H1 (cell line): ENCODE measurements around the gene MTMR10. TPM values are rescaled to one million over a fixed set of nuclear protein-coding genes. Genes with fewer than 3 reads are reported as not detected.

Source experiments
- CTCF ChIA-PET: fragments of 300-600 bp; sonication (Branson Sonifier 250); formaldehyde crosslinking; loops from one replicate; lab custom pipeline; 2021; ENCODE audit not compliant: partially characterized antibody; lab: Charles Lee
- POLR2A ChIA-PET: fragments of 300-600 bp; sonication (Branson Sonifier 250); formaldehyde crosslinking; loops from one replicate; lab custom pipeline; 2021; ENCODE audit warnings: inconsistent platforms; ENCODE audit not compliant: partially characterized antibody; lab: Charles Lee
- DNase-seq, 2 experiments: peaks; one replicate each; pipeline versions ENCODE4 v3.0.0 to v3.0.0-alpha.2; 2010 to 2022; ENCODE audit warnings: low spot score in 2 of 2, low read depth in 1 of 2, mixed read lengths in 1 of 2
- FAIRE-seq: peaks from 2 replicates; lab custom pipeline; 2011; peaks lifted over from hg19 to GRCh38; lab: Jason Lieb, UNC
- H2AFZ ChIP-seq: 2 replicates; pipeline ENCODE4 v1.8.1; 2012; ENCODE audit warnings: low read length, inconsistent platforms
- H2AK5ac ChIP-seq: 2 replicates; pipeline ENCODE4 v1.6.1; 2013; ENCODE audit warnings: low read depth, low read length
- H2BK120ac ChIP-seq: replicated peaks from 2 replicates; pipeline ENCODE3; 2013; ENCODE audit warnings: low read depth, low read length, inconsistent platforms
- H2BK12ac ChIP-seq: 2 replicates; pipeline ENCODE4 v1.6.1; 2013; ENCODE audit warnings: low read depth, low read length
- H2BK15ac ChIP-seq: 2 replicates; pipeline ENCODE4 v1.6.1; 2013; ENCODE audit warnings: low read length
- H2BK20ac ChIP-seq: 2 replicates; pipeline ENCODE4 v1.6.1; 2013; ENCODE audit warnings: low read length
- H2BK5ac ChIP-seq: 2 replicates; pipeline ENCODE4 v1.6.1; 2013; ENCODE audit warnings: low read depth, low read length
- H3K14ac ChIP-seq: 2 replicates; pipeline ENCODE4 v1.6.1; 2013; ENCODE audit warnings: inconsistent platforms; ENCODE audit not compliant: insufficient read length
- H3K18ac ChIP-seq: 2 replicates; pipeline ENCODE4 v1.6.1; 2013; ENCODE audit warnings: low read length; ENCODE audit errors: extremely low read depth
- H3K23ac ChIP-seq: 2 replicates; pipeline ENCODE4 v1.6.1; 2013; ENCODE audit warnings: inconsistent platforms; ENCODE audit not compliant: insufficient read length
- H3K23me2 ChIP-seq: 2 replicates; pipeline ENCODE4 v1.6.1; 2013; ENCODE audit warnings: low read depth, low read length
- H3K27ac ChIP-seq: 2 replicates; pipeline ENCODE4 v1.6.1; 2011; ENCODE audit warnings: low read depth, low read length, inconsistent platforms
- H3K27me3 ChIP-seq, 4 experiments: replicated peaks in 1 of 4; 1 replicate in 1 of 4; 2 replicates in 3 of 4; pipeline versions ENCODE4 v1.6.1 to v1.8.1; 2011 to 2013; ENCODE audit warnings: low read length in 3 of 4, mild to moderate bottlenecking in 3 of 4, inconsistent platforms in 2 of 4, mixed read lengths in 2 of 4, moderate library complexity in 1 of 4; ENCODE audit not compliant: control insufficient read depth in 3 of 4, insufficient read depth in 3 of 4; ENCODE audit errors: extremely low read depth in 1 of 4
- H3K36me3 ChIP-seq, 4 experiments: 2 replicates each; pipeline versions ENCODE4 v1.6.1 to v1.8.1; 2011 to 2013; ENCODE audit warnings: mild to moderate bottlenecking in 4 of 4, low read length in 3 of 4, moderate library complexity in 2 of 4, control low read depth in 1 of 4, inconsistent platforms in 1 of 4; ENCODE audit not compliant: insufficient read depth in 4 of 4, control insufficient read depth in 2 of 4
- H3K4ac ChIP-seq: replicated peaks from 2 replicates; pipeline ENCODE3; 2013; ENCODE audit warnings: low read length, low read depth, mixed read lengths, inconsistent platforms; ENCODE audit not compliant: insufficient read length
- H3K4me1 ChIP-seq, 4 experiments: replicated peaks in 1 of 4; 1 replicate in 1 of 4; 2 replicates in 3 of 4; pipeline versions ENCODE4 v1.6.1 to v1.8.1; 2011 to 2013; ENCODE audit warnings: low read length in 3 of 4, inconsistent platforms in 2 of 4, mixed read lengths in 1 of 4; ENCODE audit not compliant: insufficient read depth in 4 of 4, control insufficient read depth in 3 of 4
- H3K4me2 ChIP-seq, 2 experiments: 2 replicates each; pipeline versions ENCODE4 v1.6.1 to v1.8.1; 2011 to 2013; ENCODE audit warnings: low read depth in 2 of 2, low read length in 2 of 2, control low read depth in 1 of 2, inconsistent platforms in 1 of 2, mild to moderate bottlenecking in 1 of 2; ENCODE audit not compliant: insufficient read depth in 1 of 2
- H3K4me3 ChIP-seq, 4 experiments: fragments of 200-600, 300-600 bp in 1 of 4; sonication (generic), shearing (Covaris generic), sonication (Bioruptor Twin) in 1 of 4; 2 replicates each; pipeline versions ENCODE4 v1.5.1 to v1.8.1; 2011 to 2016; ENCODE audit warnings: low read length in 4 of 4, low read depth in 3 of 4, control low read depth in 2 of 4, inconsistent platforms in 2 of 4, mild to moderate bottlenecking in 2 of 4, mixed read lengths in 1 of 4, moderate library complexity in 1 of 4; ENCODE audit not compliant: insufficient read depth in 2 of 4; ENCODE audit errors: extremely low read depth in 1 of 4
- H3K56ac ChIP-seq: replicated peaks from 2 replicates; pipeline ENCODE3; 2013; ENCODE audit warnings: low read depth, mild to moderate bottlenecking, mixed read lengths, low read length, inconsistent platforms; ENCODE audit not compliant: insufficient read length
- H3K79me1 ChIP-seq: 2 replicates; pipeline ENCODE4 v1.6.1; 2013; ENCODE audit warnings: low read depth, low read length, control low read depth
- H3K79me2 ChIP-seq, 2 experiments: 2 replicates each; pipeline versions ENCODE4 v1.6.1 to v1.8.1; 2012 to 2013; ENCODE audit warnings: low read length in 2 of 2, mild to moderate bottlenecking in 2 of 2, inconsistent platforms in 1 of 2; ENCODE audit not compliant: insufficient read depth in 2 of 2, control insufficient read depth in 1 of 2
- H3K9ac ChIP-seq, 4 experiments: replicated peaks in 1 of 4; 1 replicate in 1 of 4; 2 replicates in 3 of 4; pipeline versions ENCODE4 v1.6.1 to v1.8.1; 2011 to 2013; ENCODE audit warnings: low read depth in 3 of 4, low read length in 3 of 4, control low read depth in 2 of 4, mild to moderate bottlenecking in 2 of 4, moderate library complexity in 2 of 4, inconsistent platforms in 1 of 4; ENCODE audit errors: extremely low read depth in 1 of 4
- H3K9me3 ChIP-seq, 2 experiments: 2 replicates each; pipeline versions ENCODE4 v1.6.1 to v1.8.1; 2012 to 2013; ENCODE audit warnings: mild to moderate bottlenecking in 2 of 2, moderate library complexity in 2 of 2, control low read depth in 1 of 2, inconsistent platforms in 1 of 2, low read depth in 1 of 2, low read length in 1 of 2, mixed read lengths in 1 of 2; ENCODE audit not compliant: insufficient read depth in 2 of 2
- H4K20me1 ChIP-seq, 2 experiments: replicated peaks in 1 of 2; 2 replicates each; pipeline versions ENCODE3 to v1.8.1; 2011 to 2013; ENCODE audit warnings: inconsistent platforms in 2 of 2, low read length in 2 of 2, mild to moderate bottlenecking in 1 of 2; ENCODE audit not compliant: insufficient read depth in 2 of 2, control insufficient read depth in 1 of 2
- H4K5ac ChIP-seq: 2 replicates; pipeline ENCODE4 v1.6.1; 2013; ENCODE audit warnings: low read length, low read depth, mixed read lengths, inconsistent platforms; ENCODE audit not compliant: insufficient read length
- H4K8ac ChIP-seq: 2 replicates; pipeline ENCODE4 v1.8.0; 2013; ENCODE audit warnings: mild to moderate bottlenecking, moderate library complexity, low read length, inconsistent platforms; ENCODE audit not compliant: insufficient read depth; ENCODE audit errors: extremely low read depth
- H4K91ac ChIP-seq: replicated peaks from 2 replicates; pipeline ENCODE3; 2013; ENCODE audit warnings: low read length, mixed read lengths, inconsistent platforms; ENCODE audit not compliant: insufficient read length
- BACH1 ChIP-seq: IDR thresholded peaks from 2 replicates; pipeline ENCODE4 v1.6.1; 2012; ENCODE audit warnings: low read length, improper control_type of control experiment
- CTCF ChIP-seq, 3 experiments: IDR thresholded peaks; 1 replicate in 2 of 3; 2 replicates in 1 of 3; pipeline versions ENCODE4 v1.5.1 to v1.6.1; 2011; ENCODE audit warnings: low read length in 3 of 3, mild to moderate bottlenecking in 3 of 3, inconsistent platforms in 2 of 3, low read depth in 1 of 3, moderate library complexity in 1 of 3; ENCODE audit not compliant: insufficient read depth in 1 of 3; ENCODE audit errors: control extremely low read depth in 1 of 3
- EP300 ChIP-seq, 2 experiments: IDR thresholded peaks; 1 replicate in 1 of 2; 2 replicates in 1 of 2; pipeline ENCODE4 v1.6.1; 2011 to 2012; ENCODE audit warnings: low read depth in 2 of 2, low read length in 2 of 2, mild to moderate bottlenecking in 2 of 2, borderline replicate concordance in 1 of 2, inconsistent platforms in 1 of 2, moderate library complexity in 1 of 2
- GABPA ChIP-seq: IDR thresholded peaks from 2 replicates; pipeline ENCODE4 v1.6.1; 2011; ENCODE audit warnings: mild to moderate bottlenecking, low read length, moderate library complexity, borderline replicate concordance; ENCODE audit not compliant: insufficient read depth
- GTF2F1 ChIP-seq: IDR thresholded peaks from 2 replicates; pipeline ENCODE4 v1.6.1; 2012; ENCODE audit warnings: low read depth, low read length, improper control_type of control experiment, borderline replicate concordance
- MAFK ChIP-seq: IDR thresholded peaks from 2 replicates; pipeline ENCODE4 v1.6.1; 2012; ENCODE audit warnings: low read depth, mild to moderate bottlenecking, improper control_type of control experiment, low read length
- NRF1 ChIP-seq: IDR thresholded peaks from 2 replicates; pipeline ENCODE4 v1.6.1; 2011; ENCODE audit warnings: mild to moderate bottlenecking, low read depth, low read length, improper control_type of control experiment
- SRF ChIP-seq: IDR thresholded peaks from 2 replicates; pipeline ENCODE4 v1.6.1; 2011; ENCODE audit warnings: mild to moderate bottlenecking, low read depth, low read length, moderate library complexity
- TBP ChIP-seq: IDR thresholded peaks from 2 replicates; pipeline ENCODE4 v1.6.1; 2011; ENCODE audit warnings: low read depth, low read length, improper control_type of control experiment
- USF2 ChIP-seq: IDR thresholded peaks from 2 replicates; pipeline ENCODE4 v1.6.1; 2011; ENCODE audit warnings: low read length, improper control_type of control experiment
- WGBS, 2 experiments: shearing (Covaris generic) in 1 of 2; methylation state at CpG; one replicate each; pipeline versions ENCODE4 v1.1.6 to v1.1.7; 2013 to 2015; ENCODE audit warnings: low lambda C conversion rate in 2 of 2, mixed read lengths in 2 of 2, inconsistent platforms in 1 of 2, low coverage in 1 of 2, missing lambda C conversion rate in 1 of 2; ENCODE audit not compliant: insufficient replicate concordance in 2 of 2, insufficient coverage in 1 of 2, insufficient read length in 1 of 2; ENCODE audit errors: extremely low coverage in 1 of 2, missing lambda C conversion rate in 1 of 2; 5-methylcytosine and 5-hydroxymethylcytosine counted together
- polyA plus RNA-seq, 7 experiments: library from polyadenylated mRNA; depleted of rRNA in 3 of 7; stranded (reverse) in 5 of 7; unstranded in 2 of 7; fragments of >200 nt in 5 of 7; fragments of 200-250 nt in 2 of 7; gene quantifications; 1 replicate in 5 of 7; 2 replicates in 1 of 7; 4 replicates in 1 of 7; pipeline versions ENCODE4 v1.2.1 to v1.2.3, GENCODE V29; 2011 to 2013; ENCODE audit warnings: missing spikeins in 2 of 7, mixed read lengths in 2 of 7
- total RNA-seq: library from RNA; stranded (reverse); fragmentation: NEBNext Ultra II Directional; extraction: Animal tissue kit (Norgen Biotek cat#: 25700); gene quantifications from 2 replicates; pipeline ENCODE4 v1.2.1, GENCODE V29; 2021

Gene MTMR10
- total and polyA plus RNA-seq, 2 of the 8 experiments (the other 6 are each of a cell fraction or from before 2014, with no cell fraction given), result 3.8 to 13.1 TPM

- no peak overlapping the region for H2BK120ac ChIP-seq
- no peaks in the 10 kb centered on the region for H3K79me1 ChIP-seq
- CTCF ChIA-PET, result interaction anchor here (0.8 to 3.1 kb wide), 8 partner anchors 9 to 185 kb away, joined by 3 to 9 read pairs (median 4); no protein-coding TSS in a partner anchor
- no peak overlapping the region for H3K9ac ChIP-seq
- no peak overlapping the region for H2AK5ac ChIP-seq
- H3K23ac ChIP-seq, result no peak overlapping the region
- no peak overlapping the region for H2BK5ac ChIP-seq
- H3K18ac ChIP-seq, result no peak overlapping the region
- H3K4ac ChIP-seq, result no peak overlapping the region
- no peak overlapping the region for H3K56ac ChIP-seq
- TF ChIP-seq GTF2F1 (no peak), MAFK (no peak), GABPA (no peak), SRF (no peak), USF2 (no peak), EP300 (IDR thresholded peaks at IDR 0.05; ENCODE audit: borderline replicate concordance in 1 of 2, low read depth in 2 of 2, low read length in 2 of 2) (no peak), NRF1 (no peak), CTCF (IDR thresholded peaks at IDR 0.05; ENCODE audit: control extremely low read depth in 1 of 3, insufficient read depth in 1 of 3, low read depth in 1 of 3, low read length in 3 of 3) (no peak), BACH1 (no peak), TBP (no peak)
- TF ChIP-seq, all 59 proteins: peak for 0
- Histone ChIP-seq H3K4me2 (no peak overlapping the region), H4K20me1 (no peaks in the 10 kb centered on the region), H3K36me3 (no peaks in the 10 kb centered on the region), H4K91ac (no peak overlapping the region), H2BK15ac (0 out of 2 replicates have a peak overlapping the region, but pooled peaks have one; percentile 72), H4K8ac (no peak overlapping the region), H4K5ac (no peak overlapping the region), H2BK20ac (peak overlapping the region; percentile 34; the same call in 1 of the 2 replicates), H2AFZ (peak overlapping the region; percentile 42), H3K27me3 (no peaks in the 10 kb centered on the region), H3K4me3 (no peak overlapping the region), H3K14ac (no peak overlapping the region), H3K23me2 (no peaks in the 10 kb centered on the region), H3K4me1 (peaks cover 0 to 9% (median 1%) of the 10 kb centered on the region in 4 experiments; a peak in 2 of 7 replicates), H2BK12ac (peak overlapping the region; percentile 55; the same call in 1 of the 2 replicates), H3K9me3 (peaks cover 7 to 8% of the 10 kb centered on the region in 2 experiments; a peak in 2 of 4 replicates), H3K27ac (no peak overlapping the region), H3K79me2 (no peaks in the 10 kb centered on the region)
- DNase-seq, result no peak
- FAIRE-seq, result no peak
- POLR2A ChIA-PET, result interaction anchor here (1.5 to 1.8 kb wide), 3 partner anchors 9 to 23 kb away, joined by 5 to 8 read pairs (median 7); partner anchors contain the start of gene MTMR10
- WGBS, 2 experiments, result 67% methylated on average over 2 of the region's 2 CpGs; no CpG with 5 or more reads in 1 of the 2 experiments
Measured at GRCh38 chr15:31014608-31014925, 23.1 kb upstream of the MTMR10 start.
